K562 (cell line): ENCODE results near the gene CNIH3. TPM values are rescaled to one million over a fixed set of nuclear protein-coding genes. Genes with fewer than 3 reads are reported as not detected.

Experiments used
- ATAC-seq: fragments of 200-7000 bp; cut with Tn5 transposase; 3 replicates; pipeline ENCODE4 v1.9.1; 2020; ENCODE audit warnings: moderate library complexity
- BruUV-seq: library from RNA; stranded (reverse); fragments of 400-500 nt; replicated peaks from 2 replicates; lab custom pipeline; 2021; lab: Mats Ljungman, UMichigan
- CTCF ChIA-PET: fragments of 300-600 bp; formaldehyde crosslinking; extraction: SDS; loops from one replicate; lab custom pipeline; 2021; ENCODE audit warnings: low intra/inter-chr PET ratio; lab: Yijun Ruan, JAX
- POLR2A ChIA-PET: fragments of 300-600, 350-650 bp; sonication (Branson Sonifier 250); formaldehyde crosslinking; extraction: SDS; loops from one replicate; lab custom pipeline; 2021; ENCODE audit warnings: antibody characterized with exemption, inconsistent platforms; lab: Yijun Ruan, JAX
- DNase-seq, 4 experiments: peaks; one replicate each; pipeline versions ENCODE4 v3.0.0 to v3.0.0-alpha.2; 2011 to 2018; ENCODE audit warnings: low spot score in 3 of 4, mixed read lengths in 3 of 4; ENCODE audit errors: extremely low read depth in 1 of 4
- FAIRE-seq: peaks from 2 replicates; lab custom pipeline; 2011; peaks lifted over from hg19 to GRCh38; lab: Jason Lieb, UNC
- H2AFZ ChIP-seq: 2 replicates; pipeline ENCODE4 v1.6.0; 2011; ENCODE audit warnings: low read depth, low read length, control low read depth, inconsistent platforms
- H3K27ac ChIP-seq: fragments of 200-600 bp; 3 replicates; pipeline ENCODE4 v1.8.0; 2011; ENCODE audit warnings: low read depth, mild to moderate bottlenecking, control low read depth, inconsistent platforms, low read length, moderate library complexity, mixed read lengths; ENCODE audit errors: extremely low read depth
- H3K27me3 ChIP-seq, 2 experiments: fragments of 300-600 bp in 1 of 2; 2 replicates in 1 of 2; 3 replicates in 1 of 2; pipeline versions ENCODE4 v1.6.0 to v1.8.0; 2011; ENCODE audit warnings: inconsistent platforms in 2 of 2, low read length in 2 of 2, mild to moderate bottlenecking in 1 of 2, mixed read lengths in 1 of 2, moderate library complexity in 1 of 2; ENCODE audit not compliant: control insufficient read depth in 2 of 2, insufficient read depth in 2 of 2
- H3K36me3 ChIP-seq: fragments of 300-600 bp; 3 replicates; pipeline ENCODE4 v1.8.0; 2011; ENCODE audit warnings: mild to moderate bottlenecking, low read length, inconsistent platforms; ENCODE audit not compliant: control insufficient read depth, insufficient read depth
- H3K4me1 ChIP-seq, 2 experiments: fragments of 200-600 bp in 1 of 2; replicated peaks in 1 of 2; 2 replicates in 1 of 2; 3 replicates in 1 of 2; pipeline versions ENCODE4 v1.5.1 to v1.8.0; 2011; ENCODE audit warnings: inconsistent platforms in 2 of 2, low read length in 2 of 2, mild to moderate bottlenecking in 1 of 2, mixed read lengths in 1 of 2, moderate library complexity in 1 of 2; ENCODE audit not compliant: control insufficient read depth in 2 of 2, insufficient read depth in 2 of 2
- H3K4me2 ChIP-seq: 2 replicates; pipeline ENCODE4 v1.6.1; 2011; ENCODE audit warnings: low read length, control low read depth, inconsistent platforms, mixed read lengths; ENCODE audit not compliant: insufficient read depth
- H3K4me3 ChIP-seq: fragments of 200-600 bp; sonication (generic), shearing (Covaris generic); 2 replicates; pipeline ENCODE4 v1.5.1; 2016; ENCODE audit warnings: control low read depth, inconsistent platforms
- H3K79me2 ChIP-seq: fragments of 200-600 bp; 3 replicates; pipeline ENCODE4 v1.8.0; 2011; ENCODE audit warnings: low read length, inconsistent platforms; ENCODE audit not compliant: control insufficient read depth, insufficient read depth
- H3K9ac ChIP-seq, 2 experiments: 2 replicates each; pipeline versions ENCODE4 v1.6.0 to v1.6.1; 2011; ENCODE audit warnings: low read depth in 2 of 2, low read length in 2 of 2, control low read depth in 1 of 2, inconsistent platforms in 1 of 2, mild to moderate bottlenecking in 1 of 2, mixed read lengths in 1 of 2; ENCODE audit not compliant: insufficient read depth in 1 of 2
- H3K9me1 ChIP-seq: one replicate; pipeline ENCODE4 v1.6.0; 2011; ENCODE audit warnings: inconsistent platforms, mild to moderate bottlenecking, low read length, moderate library complexity; ENCODE audit not compliant: control insufficient read depth, insufficient read depth
- H3K9me3 ChIP-seq: replicated peaks from 2 replicates; pipeline ENCODE4 v1.5.1; 2011; ENCODE audit warnings: low read depth, low read length, inconsistent platforms; ENCODE audit not compliant: control insufficient read depth, insufficient read depth
- H4K20me1 ChIP-seq: replicated peaks from 2 replicates; pipeline ENCODE4 v1.6.1; 2011; ENCODE audit warnings: low read length, inconsistent platforms, mixed read lengths; ENCODE audit not compliant: control insufficient read depth, insufficient read depth
- ASH1L ChIP-seq: fragments of 450-650 bp; IDR thresholded peaks from 2 replicates; pipeline ENCODE4 v1.6.1; 2018; ENCODE audit warnings: borderline replicate concordance, mild to moderate bottlenecking, low read depth; ENCODE audit not compliant: partially characterized antibody
- HDGF ChIP-seq: fragments of 450-650 bp; IDR thresholded peaks from 2 replicates; pipeline ENCODE4 v1.6.1; 2016
- SMARCA5 ChIP-seq: fragments of 450-650 bp; IDR thresholded peaks from 2 replicates; pipeline ENCODE4 v1.6.1; 2016
- SP2 ChIP-seq: IDR thresholded peaks from 2 replicates; pipeline ENCODE4 v1.6.1; 2011; ENCODE audit warnings: mild to moderate bottlenecking, low read depth, low read length, moderate library complexity; ENCODE audit not compliant: poor library complexity, severe bottlenecking; ENCODE audit errors: extremely low read depth
- ZNF133 ChIP-seq: fragments of 250-450 bp; sonication (Bioruptor Pico); IDR thresholded peaks from 2 replicates; pipeline ENCODE4 v1.4.0; 2020; ENCODE audit warnings: mild to moderate bottlenecking
- ZNF184 ChIP-seq: sonication (generic); formaldehyde crosslinking; IDR thresholded peaks from 2 replicates; pipeline ENCODE4 v1.5.0; 2020; ENCODE audit warnings: missing genetic modification reagents
- ZNF436 ChIP-seq: fragments of 250-450, 450-650 bp; sonication (Bioruptor Pico); formaldehyde crosslinking; IDR thresholded peaks from 2 replicates; pipeline ENCODE4 v1.7.0; 2020; ENCODE audit warnings: mild to moderate bottlenecking
- whole genome bisulfite sequencing: fragments of 100-300 bp; shearing (Covaris generic); methylation state at CpG from one replicate; pipeline ENCODE4 v1.1.6; 2016; ENCODE audit warnings: low coverage, mixed read lengths; ENCODE audit not compliant: insufficient coverage; ENCODE audit errors: missing lambda C conversion rate; 5-methylcytosine and 5-hydroxymethylcytosine counted together
- in situ Hi-C: fragments of 300-500 bp; cut with MboI; formaldehyde crosslinking; loops from 4 replicates; pipeline ENCODE4 v1.15.0; 2018; ENCODE audit warnings: inconsistent platforms, mixed read lengths
- intact Hi-C: fragments of 100-400 bp; cut with micrococcal nuclease; formaldehyde crosslinking; loops from 2 replicates; pipeline ENCODE4 v1.14.2; 2022
- polyA plus RNA-seq, 8 experiments: library from polyadenylated mRNA; depleted of rRNA in 4 of 8; stranded (reverse) in 5 of 8; unstranded in 3 of 8; fragments of >200 nt; fragmentation: Nextera tagmentation in 2 of 8; fragmentation: Illumina TruSeq in 1 of 8; extraction: Ambion mirVana in 2 of 8; extraction: Trizol in 1 of 8; gene quantifications; 2 replicates each; pipeline versions ENCODE4 v1.2.1 to v1.2.3, GENCODE V29; 2011 to 2014; ENCODE audit warnings: inconsistent platforms in 1 of 8, missing spikeins in 1 of 8
- total RNA-seq, 7 experiments: library from RNA; depleted of rRNA in 6 of 7; stranded (reverse); fragments of >200 nt in 6 of 7; fragmentation: Illumina TruSeq in 2 of 7; extraction: Trizol in 2 of 7; gene quantifications; 2 replicates each; pipeline versions ENCODE4 v1.2.1 to v1.2.3, GENCODE V29; 2011 to 2021; ENCODE audit warnings: low replicate concordance in 1 of 7
- TF ChIP-seq, protein P1 (sequence below): fragments of 450-650 bp; IDR thresholded peaks from 2 replicates; pipeline ENCODE4 v1.6.1; 2017; ENCODE audit warnings: antibody characterized with exemption, mild to moderate bottlenecking
- TF ChIP-seq, protein P2 (sequence below): fragments of 450-650 bp; formaldehyde crosslinking; IDR thresholded peaks from 2 replicates; pipeline ENCODE4 v1.4.0; 2022; ENCODE audit warnings: missing genetic modification characterization
- TF ChIP-seq, protein P3 (sequence below), 2 experiments: fragments of 250-450 bp in 1 of 2; fragments of 450-650 bp in 1 of 2; sonication (Bioruptor Pico) in 1 of 2; IDR thresholded peaks; 2 replicates each; pipeline versions ENCODE4 v1.6.1 to v1.8.0; 2016 to 2021; ENCODE audit warnings: mild to moderate bottlenecking in 2 of 2, moderate library complexity in 2 of 2, missing compliant biosample characterization in 1 of 2, missing genetic modification characterization in 1 of 2
- TF ChIP-seq, protein P4 (sequence below): fragments of 250-450 bp; sonication (Bioruptor Pico); IDR thresholded peaks from 2 replicates; pipeline ENCODE4 v1.5.0; 2021; ENCODE audit warnings: mild to moderate bottlenecking, borderline replicate concordance
- TF ChIP-seq, protein P5 (sequence below): fragments of 450-650 bp; IDR thresholded peaks from one replicate; pipeline ENCODE4 v1.6.1; 2018; ENCODE audit warnings: mild to moderate bottlenecking, moderate library complexity; ENCODE audit not compliant: partially characterized antibody

CNIH3 gene
- total and polyA plus RNA-seq, 9 of the 15 experiments (the other 6 are each of a cell fraction or from before 2014, with no cell fraction given), result 0.14 to 1.8 (median 0.79) TPM

DNA sequence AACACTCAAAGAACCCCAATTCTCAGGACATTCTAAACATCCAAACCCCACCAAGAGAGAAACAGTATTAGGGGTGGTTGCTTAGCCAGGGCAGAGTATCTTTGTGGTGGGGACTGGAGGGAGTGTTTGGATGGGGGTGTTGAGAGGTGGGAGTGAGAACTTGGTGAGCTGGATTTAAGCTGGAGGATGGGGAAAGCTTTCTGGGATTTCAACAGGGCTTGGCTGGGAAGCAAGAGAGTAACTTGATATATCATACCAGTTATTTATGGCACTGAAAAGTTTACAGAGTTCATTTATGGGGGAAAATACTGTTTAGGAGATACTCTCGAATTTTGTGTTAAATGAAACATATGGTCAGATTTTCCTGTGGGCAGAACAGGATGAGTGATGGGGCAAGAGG lies 6.8 kb upstream of the CNIH3 start:
- ATAC-seq (no peak), FAIRE-seq (no peak), DNase-seq (no peak)
- WGBS, result 0% methylated on average over 1 of the region's 1 CpG
- Histone ChIP-seq H3K36me3 (no peaks in the 10 kb centered on the region), H4K20me1 (no peaks in the 10 kb centered on the region), H3K9me3 (no peaks in the 10 kb centered on the region), H3K27me3 (peaks cover 4 to 14% of the 10 kb centered on the region in 2 experiments; a peak in 2 of 5 replicates), H3K79me2 (no peaks in the 10 kb centered on the region), H3K4me2 (no peak overlapping the region), H2AFZ (no peak overlapping the region), H3K27ac (no peak overlapping the region), H3K4me1 (no peaks in the 10 kb centered on the region), H3K9me1 (no peaks in the 10 kb centered on the region), H3K9ac (no peak overlapping the region), H3K4me3 (no peak overlapping the region)
- CTCF ChIA-PET, result no interaction called here
- BruUV-seq, result no TSS peak
- POLR2A ChIA-PET, result interaction anchor here (0.8 kb wide), 1 partner anchor 9 kb away, joined by 3 read pairs; no protein-coding TSS in a partner anchor
- in situ Hi-C loops (no loop called here), intact Hi-C loops (no loop called here)
- TF ChIP-seq ZNF184 (CRISPR knock-in tag) (no peak), ZNF436 (CRISPR knock-in tag) (no peak), ASH1L (no peak), ZNF133 (CRISPR knock-in tag) (no peak), SMARCA5 (no peak), HDGF (no peak), SP2 (no peak)
- TF ChIP-seq, protein P1, sequence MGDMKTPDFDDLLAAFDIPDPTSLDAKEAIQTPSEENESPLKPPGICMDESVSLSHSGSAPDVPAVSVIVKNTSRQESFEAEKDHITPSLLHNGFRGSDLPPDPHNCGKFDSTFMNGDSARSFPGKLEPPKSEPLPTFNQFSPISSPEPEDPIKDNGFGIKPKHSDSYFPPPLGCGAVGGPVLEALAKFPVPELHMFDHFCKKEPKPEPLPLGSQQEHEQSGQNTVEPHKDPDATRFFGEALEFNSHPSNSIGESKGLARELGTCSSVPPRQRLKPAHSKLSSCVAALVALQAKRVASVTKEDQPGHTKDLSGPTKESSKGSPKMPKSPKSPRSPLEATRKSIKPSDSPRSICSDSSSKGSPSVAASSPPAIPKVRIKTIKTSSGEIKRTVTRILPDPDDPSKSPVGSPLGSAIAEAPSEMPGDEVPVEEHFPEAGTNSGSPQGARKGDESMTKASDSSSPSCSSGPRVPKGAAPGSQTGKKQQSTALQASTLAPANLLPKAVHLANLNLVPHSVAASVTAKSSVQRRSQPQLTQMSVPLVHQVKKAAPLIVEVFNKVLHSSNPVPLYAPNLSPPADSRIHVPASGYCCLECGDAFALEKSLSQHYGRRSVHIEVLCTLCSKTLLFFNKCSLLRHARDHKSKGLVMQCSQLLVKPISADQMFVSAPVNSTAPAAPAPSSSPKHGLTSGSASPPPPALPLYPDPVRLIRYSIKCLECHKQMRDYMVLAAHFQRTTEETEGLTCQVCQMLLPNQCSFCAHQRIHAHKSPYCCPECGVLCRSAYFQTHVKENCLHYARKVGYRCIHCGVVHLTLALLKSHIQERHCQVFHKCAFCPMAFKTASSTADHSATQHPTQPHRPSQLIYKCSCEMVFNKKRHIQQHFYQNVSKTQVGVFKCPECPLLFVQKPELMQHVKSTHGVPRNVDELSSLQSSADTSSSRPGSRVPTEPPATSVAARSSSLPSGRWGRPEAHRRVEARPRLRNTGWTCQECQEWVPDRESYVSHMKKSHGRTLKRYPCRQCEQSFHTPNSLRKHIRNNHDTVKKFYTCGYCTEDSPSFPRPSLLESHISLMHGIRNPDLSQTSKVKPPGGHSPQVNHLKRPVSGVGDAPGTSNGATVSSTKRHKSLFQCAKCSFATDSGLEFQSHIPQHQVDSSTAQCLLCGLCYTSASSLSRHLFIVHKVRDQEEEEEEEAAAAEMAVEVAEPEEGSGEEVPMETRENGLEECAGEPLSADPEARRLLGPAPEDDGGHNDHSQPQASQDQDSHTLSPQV, result no peak
- TF ChIP-seq, protein P2, sequence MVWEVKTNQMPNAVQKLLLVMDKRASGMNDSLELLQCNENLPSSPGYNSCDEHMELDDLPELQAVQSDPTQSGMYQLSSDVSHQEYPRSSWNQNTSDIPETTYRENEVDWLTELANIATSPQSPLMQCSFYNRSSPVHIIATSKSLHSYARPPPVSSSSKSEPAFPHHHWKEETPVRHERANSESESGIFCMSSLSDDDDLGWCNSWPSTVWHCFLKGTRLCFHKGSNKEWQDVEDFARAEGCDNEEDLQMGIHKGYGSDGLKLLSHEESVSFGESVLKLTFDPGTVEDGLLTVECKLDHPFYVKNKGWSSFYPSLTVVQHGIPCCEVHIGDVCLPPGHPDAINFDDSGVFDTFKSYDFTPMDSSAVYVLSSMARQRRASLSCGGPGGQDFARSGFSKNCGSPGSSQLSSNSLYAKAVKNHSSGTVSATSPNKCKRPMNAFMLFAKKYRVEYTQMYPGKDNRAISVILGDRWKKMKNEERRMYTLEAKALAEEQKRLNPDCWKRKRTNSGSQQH (CRISPR knock-in tag), result no peak
- TF ChIP-seq, protein P3, sequence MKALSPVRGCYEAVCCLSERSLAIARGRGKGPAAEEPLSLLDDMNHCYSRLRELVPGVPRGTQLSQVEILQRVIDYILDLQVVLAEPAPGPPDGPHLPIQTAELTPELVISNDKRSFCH (CRISPR knock-in tag; IDR thresholded peaks at IDR 0.05), result no peak
- TF ChIP-seq, protein P3 (tag; IDR thresholded peaks at IDR 0.05), result no peak
- TF ChIP-seq, protein P4, sequence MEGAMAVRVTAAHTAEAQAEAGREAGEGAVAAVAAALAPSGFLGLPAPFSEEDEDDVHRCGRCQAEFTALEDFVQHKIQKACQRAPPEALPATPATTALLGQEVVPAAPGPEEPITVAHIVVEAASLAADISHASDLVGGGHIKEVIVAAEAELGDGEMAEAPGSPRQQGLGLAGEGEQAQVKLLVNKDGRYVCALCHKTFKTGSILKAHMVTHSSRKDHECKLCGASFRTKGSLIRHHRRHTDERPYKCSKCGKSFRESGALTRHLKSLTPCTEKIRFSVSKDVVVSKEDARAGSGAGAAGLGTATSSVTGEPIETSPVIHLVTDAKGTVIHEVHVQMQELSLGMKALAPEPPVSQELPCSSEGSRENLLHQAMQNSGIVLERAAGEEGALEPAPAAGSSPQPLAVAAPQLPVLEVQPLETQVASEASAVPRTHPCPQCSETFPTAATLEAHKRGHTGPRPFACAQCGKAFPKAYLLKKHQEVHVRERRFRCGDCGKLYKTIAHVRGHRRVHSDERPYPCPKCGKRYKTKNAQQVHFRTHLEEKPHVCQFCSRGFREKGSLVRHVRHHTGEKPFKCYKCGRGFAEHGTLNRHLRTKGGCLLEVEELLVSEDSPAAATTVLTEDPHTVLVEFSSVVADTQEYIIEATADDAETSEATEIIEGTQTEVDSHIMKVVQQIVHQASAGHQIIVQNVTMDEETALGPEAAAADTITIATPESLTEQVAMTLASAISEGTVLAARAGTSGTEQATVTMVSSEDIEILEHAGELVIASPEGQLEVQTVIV (CRISPR knock-in tag), result no peak
- TF ChIP-seq, protein P5, sequence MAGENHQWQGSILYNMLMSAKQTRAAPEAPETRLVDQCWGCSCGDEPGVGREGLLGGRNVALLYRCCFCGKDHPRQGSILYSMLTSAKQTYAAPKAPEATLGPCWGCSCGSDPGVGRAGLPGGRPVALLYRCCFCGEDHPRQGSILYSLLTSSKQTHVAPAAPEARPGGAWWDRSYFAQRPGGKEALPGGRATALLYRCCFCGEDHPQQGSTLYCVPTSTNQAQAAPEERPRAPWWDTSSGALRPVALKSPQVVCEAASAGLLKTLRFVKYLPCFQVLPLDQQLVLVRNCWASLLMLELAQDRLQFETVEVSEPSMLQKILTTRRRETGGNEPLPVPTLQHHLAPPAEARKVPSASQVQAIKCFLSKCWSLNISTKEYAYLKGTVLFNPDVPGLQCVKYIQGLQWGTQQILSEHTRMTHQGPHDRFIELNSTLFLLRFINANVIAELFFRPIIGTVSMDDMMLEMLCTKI, result no peak
